ENCODE measurements around the gene CXCL5. TPM values are rescaled to one million over a fixed set of nuclear protein-coding genes. Genes with fewer than 3 reads are reported as not detected.

The CXCL5 gene
- total and polyA plus RNA-seq, 4 donors: 0.03 to 0.33 (median 0.14) TPM; not detected in 1

DNA sequence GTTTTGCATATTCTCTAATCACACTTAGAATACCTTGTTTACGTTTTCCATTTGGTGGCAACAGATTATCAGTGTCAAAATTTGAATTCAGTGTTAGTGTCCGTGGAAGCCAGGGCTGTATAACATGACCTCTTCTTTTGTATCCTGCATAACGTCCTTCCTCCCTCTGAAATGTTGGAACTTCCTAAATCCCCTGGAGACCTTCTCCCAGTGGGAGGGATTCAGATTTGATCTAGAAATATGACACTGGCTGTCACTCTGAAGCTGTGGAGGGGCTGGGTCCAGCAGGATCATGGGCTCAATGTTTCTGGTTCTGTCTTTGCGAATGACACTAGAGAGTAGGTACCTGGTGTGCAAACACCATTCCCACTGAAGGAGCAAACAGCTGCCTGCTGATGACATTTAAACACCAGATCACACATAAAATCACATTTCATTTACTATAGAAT is 40.9 kb upstream of the CXCL5 start:
- WGBS: 19% methylated on average over 4 of the region's 4 CpGs
- H3K27ac ChIP-seq (ENCODE audit: low read depth in 1 of 2, low read length in 2 of 2): no peak overlapping the region
- H3K9me3 ChIP-seq (ENCODE audit: control insufficient read depth in 4 of 4, low read length in 3 of 4): no peaks in the 10 kb centered on the region
- peak overlapping the region; percentile 88 to 98 (median 90) for H3K4me3 ChIP-seq (ENCODE audit: low read depth in 1 of 3, low read length in 3 of 3)
- peak overlapping the region in 1 of 2 donors; percentile 95 for H3K9ac ChIP-seq (ENCODE audit: low read depth in 1 of 2, low read length in 2 of 2)
- DNase-seq (ENCODE audit: low spot score): no peak
- peaks cover 0 to 14% (median 3%) of the 10 kb centered on the region in 4 donors for H3K4me1 ChIP-seq (ENCODE audit: control insufficient read depth in 4 of 4, insufficient read depth in 4 of 4, low read length in 3 of 4)
- TF ChIP-seq SP1 (IDR thresholded peaks at IDR 0.05) (no peak), FOXA2 (IDR thresholded peaks at IDR 0.05) (no peak), MAX (IDR thresholded peaks at IDR 0.05) (no peak), NR2F2 (IDR thresholded peaks at IDR 0.05) (no peak), RXRA (IDR thresholded peaks at IDR 0.05) (no peak), TAF1 (conservative IDR thresholded peaks at IDR 0.05) (no peak), ZBTB33 (IDR thresholded peaks at IDR 0.05) (no peak), GABPA (IDR thresholded peaks at IDR 0.05 in 1 of 2, conservative IDR thresholded peaks at IDR 0.05 in 1 of 2) (no peak), EGR1 (IDR thresholded peaks at IDR 0.05; ENCODE audit: low read depth in 2 of 2) (no peak), JUND (IDR thresholded peaks at IDR 0.05) (no peak), FOXA1 (IDR thresholded peaks at IDR 0.05) (no peak), HNF4A (conservative IDR thresholded peaks at IDR 0.05) (no peak), CTCF (IDR thresholded peaks at IDR 0.05; ENCODE audit: low read depth, low read length, missing input control) (no peak)
- TF ChIP-seq, protein P1, sequence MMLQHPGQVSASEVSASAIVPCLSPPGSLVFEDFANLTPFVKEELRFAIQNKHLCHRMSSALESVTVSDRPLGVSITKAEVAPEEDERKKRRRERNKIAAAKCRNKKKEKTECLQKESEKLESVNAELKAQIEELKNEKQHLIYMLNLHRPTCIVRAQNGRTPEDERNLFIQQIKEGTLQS (IDR thresholded peaks at IDR 0.05): no peak
- TF ChIP-seq, protein P2, sequence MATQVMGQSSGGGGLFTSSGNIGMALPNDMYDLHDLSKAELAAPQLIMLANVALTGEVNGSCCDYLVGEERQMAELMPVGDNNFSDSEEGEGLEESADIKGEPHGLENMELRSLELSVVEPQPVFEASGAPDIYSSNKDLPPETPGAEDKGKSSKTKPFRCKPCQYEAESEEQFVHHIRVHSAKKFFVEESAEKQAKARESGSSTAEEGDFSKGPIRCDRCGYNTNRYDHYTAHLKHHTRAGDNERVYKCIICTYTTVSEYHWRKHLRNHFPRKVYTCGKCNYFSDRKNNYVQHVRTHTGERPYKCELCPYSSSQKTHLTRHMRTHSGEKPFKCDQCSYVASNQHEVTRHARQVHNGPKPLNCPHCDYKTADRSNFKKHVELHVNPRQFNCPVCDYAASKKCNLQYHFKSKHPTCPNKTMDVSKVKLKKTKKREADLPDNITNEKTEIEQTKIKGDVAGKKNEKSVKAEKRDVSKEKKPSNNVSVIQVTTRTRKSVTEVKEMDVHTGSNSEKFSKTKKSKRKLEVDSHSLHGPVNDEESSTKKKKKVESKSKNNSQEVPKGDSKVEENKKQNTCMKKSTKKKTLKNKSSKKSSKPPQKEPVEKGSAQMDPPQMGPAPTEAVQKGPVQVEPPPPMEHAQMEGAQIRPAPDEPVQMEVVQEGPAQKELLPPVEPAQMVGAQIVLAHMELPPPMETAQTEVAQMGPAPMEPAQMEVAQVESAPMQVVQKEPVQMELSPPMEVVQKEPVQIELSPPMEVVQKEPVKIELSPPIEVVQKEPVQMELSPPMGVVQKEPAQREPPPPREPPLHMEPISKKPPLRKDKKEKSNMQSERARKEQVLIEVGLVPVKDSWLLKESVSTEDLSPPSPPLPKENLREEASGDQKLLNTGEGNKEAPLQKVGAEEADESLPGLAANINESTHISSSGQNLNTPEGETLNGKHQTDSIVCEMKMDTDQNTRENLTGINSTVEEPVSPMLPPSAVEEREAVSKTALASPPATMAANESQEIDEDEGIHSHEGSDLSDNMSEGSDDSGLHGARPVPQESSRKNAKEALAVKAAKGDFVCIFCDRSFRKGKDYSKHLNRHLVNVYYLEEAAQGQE (IDR thresholded peaks at IDR 0.05): no peak
- H3K36me3 ChIP-seq (ENCODE audit: control insufficient read depth in 4 of 4, insufficient read depth in 3 of 4, low read depth in 1 of 4, low read length in 3 of 4): no peaks in the 10 kb centered on the region
- H3K27me3 ChIP-seq (ENCODE audit: control insufficient read depth in 4 of 4, insufficient read depth in 4 of 4, low read length in 3 of 4): no peaks in the 10 kb centered on the region
